HG02852 (cell line): Measurements from ENCODE around the gene PPP4R4.

ENCODE experiments used
- ATAC-seq: cut with Tn5 transposase; IDR thresholded peaks from one replicate; pipeline ENCODE4 v1.9.1; 2021; ENCODE audit warnings: mild to moderate bottlenecking, moderate library complexity; ENCODE audit not compliant: unreplicated experiment

Gene PPP4R4

GRCh38 chr14:94173885-94174603 lies at the start of gene PPP4R4:
Gene PPP4R4, plus strand, starts transcription at chr14:94174322. Its CDS starts 144 bp downstream, at chr14:94174466.
- peak; percentile 73 for ATAC-seq

DNA sequence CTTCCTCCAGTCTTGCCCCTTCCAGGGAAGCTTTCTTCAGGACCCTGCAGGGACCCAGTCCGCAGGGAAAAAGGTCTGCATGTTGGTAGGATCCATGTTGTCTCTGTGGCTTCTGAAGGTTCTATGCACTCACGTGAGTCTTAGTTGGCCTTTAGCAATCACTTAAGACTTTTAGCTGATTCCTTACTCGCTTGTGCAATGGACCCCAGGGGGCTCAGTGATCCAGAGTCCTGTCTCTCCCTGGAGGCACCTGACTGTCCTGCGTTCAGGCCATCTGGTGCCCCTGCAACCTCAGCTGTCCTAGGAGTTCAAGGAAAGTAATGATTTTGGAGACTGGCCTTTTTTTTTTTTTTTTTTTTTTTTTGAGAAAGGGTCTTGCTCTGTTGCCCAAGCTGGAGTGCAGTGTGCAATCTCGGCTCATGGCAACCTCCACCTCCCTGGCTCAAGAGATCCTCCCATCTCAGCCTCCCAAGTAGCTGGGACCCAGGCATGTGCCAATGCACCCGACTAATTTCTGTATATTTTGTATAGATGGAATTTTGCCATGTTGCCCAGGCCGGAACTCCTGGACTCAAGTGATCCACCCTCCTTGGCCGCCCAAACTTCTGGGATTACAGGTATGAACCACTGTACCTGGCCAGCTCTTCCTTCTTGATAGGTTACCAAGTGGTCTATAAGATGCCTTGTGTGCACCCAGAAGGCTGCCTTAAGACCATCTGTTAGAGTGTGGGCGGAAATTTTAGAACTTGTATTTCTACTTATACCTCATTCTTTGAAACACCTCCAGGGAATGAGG lies 49.3 kb upstream of the PPP4R4 start:
- ATAC-seq = no peak

DNA sequence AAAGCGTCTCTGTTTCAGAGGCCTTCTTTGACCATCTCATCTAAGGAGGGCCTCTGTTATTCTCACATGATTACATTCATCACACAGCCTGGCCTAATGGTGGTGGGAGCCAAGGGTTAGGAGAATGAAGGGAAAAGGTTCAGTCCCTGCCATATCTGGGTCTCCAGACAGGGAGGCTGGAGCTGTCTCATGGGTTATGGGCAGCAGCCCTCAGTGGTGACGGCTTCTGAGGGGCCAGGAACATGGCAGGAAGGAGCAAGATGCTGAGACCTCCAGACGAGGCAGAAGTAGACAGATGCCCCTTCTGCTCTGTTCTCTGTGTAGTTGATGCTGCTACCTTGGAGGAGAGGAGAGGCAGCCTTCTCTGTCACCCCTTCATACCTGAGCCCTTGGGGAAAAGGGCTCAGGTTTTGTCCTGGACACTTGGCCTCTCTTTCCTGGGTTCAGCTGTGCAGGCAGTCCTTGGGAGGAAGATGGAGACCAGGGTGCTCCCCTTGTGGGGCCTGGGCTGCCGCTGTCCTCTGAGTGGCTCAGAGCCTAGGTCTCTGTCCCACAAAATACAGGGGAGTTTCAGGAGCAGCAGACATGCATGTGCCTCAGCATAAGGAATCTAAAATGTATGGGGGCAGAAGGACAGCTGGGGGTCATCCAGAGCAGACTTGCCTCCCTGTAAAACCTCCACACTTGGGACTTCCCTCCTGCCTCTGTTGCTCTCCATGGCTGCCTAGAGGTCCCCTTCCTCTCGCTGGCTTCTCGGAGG lies 48.3 kb upstream of the PPP4R4 start:
- no peak for ATAC-seq

GRCh38 chr14:94126419-94126677 lies 47.8 kb upstream of the PPP4R4 start:
- ATAC-seq = no peak

DNA sequence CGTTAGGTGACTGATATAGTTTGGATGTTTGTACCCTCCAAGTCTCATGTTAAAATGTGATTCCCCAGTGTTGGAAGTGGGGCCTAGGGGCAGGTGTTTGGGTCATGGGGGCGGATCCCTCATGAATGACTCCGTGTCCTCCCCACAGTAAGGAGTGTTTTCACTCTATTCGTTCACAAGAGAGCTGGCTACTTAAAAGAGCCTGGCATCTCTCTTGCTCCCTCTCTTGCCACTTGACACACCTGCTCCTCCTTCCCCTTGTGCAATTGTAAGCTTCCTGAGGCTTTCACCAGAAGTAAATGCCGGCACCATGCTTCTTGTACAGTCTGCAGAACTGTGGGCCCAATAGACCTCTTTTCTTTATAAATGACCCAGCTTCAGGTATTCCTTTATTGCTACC lies 47.3 kb upstream of the PPP4R4 start:
- ATAC-seq = no peak

DNA sequence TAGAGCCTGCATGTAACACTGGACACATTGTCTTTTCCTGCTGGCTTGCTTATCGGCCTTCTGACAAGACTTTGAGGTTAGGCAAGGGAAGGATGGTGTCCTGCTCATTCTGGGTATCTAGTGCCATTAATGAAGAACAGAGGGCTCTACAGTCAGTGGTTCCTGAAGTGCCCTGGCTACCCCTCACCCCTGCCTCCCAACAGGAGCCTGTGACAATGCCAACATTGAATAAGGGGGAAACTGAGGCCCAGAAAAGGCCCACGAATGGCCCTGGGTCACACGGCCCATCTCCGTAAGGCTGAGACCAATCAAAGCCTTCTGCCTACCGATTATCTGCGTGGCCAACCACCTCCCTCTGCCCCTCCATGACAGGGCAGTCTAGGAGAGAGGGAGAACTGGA lies 46.8 kb upstream of the PPP4R4 start:
- ATAC-seq = no peak

GRCh38 chr14:94128216-94128839 lies 45.8 kb upstream of the PPP4R4 start:
- no peak for ATAC-seq

DNA sequence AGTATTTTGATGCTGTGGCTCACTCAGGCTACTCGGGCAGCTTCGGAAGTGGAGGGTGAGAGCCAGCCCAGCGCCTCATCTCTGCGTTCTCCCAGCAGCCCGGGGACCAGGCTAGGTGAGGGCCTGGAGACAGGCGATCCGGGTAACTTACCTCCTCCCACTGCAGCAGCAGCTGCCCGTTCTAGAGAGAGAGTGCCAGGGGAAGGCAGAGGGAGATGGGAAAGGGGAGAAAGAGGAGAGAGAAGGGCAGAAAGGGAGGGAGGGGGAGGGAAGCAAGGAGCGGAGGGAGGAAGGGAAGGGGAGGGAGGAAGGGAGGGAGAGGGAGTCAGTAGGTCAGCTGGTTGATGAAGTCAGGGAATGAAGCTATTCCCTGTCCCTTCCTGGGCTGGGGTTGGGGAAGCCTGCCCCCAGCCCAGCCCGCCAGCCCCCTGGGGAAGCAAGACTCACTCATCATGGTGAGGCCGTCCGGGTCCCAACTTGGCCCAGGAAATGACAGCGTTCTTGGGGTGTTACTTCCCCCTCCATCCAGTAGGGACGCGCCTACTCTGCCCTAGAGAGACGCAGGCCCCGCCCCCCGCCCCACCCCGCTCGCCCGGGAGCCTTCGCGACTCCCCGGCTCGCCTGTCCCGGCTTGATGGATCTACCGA lies 44.9 kb upstream of the PPP4R4 start, which contains the start of gene IFI27L2:
Gene IFI27L2 (minus strand): TSS at position 494 of the 647 bp plus-strand sequence. CDS start 40 bp downstream, at position 454.
- peak; percentile 92 for ATAC-seq

DNA sequence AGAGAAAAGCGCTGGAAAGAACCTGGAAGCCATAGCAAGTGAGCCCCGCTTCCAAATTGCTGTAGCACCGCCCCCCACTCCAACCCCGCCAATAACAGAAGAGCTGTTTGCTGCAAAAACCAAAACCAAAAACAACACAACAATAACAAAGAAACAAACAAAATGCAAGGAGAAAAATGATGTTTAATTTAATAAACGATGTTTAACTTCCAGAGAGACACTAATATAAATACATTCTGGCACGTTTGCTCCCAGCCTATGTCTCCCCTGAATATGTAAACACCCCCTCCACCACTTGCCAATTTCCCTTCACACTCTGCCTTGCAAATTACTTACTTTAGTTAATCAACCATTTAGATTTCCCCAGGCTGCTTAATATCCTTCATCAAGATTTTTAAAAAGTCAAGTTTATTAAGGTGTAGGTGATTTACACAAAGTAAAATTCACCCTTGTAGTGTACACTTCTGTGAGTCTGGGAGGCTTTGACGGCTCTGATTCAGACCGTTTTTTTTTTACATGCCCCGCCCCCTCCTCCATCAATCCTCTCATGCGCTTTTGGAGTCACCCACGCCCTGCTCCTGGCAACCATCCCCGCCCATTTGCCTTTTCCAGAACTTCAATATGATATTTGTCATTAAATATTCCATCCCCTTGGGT lies 44.2 kb upstream of the PPP4R4 start:
- ATAC-seq = no peak

DNA sequence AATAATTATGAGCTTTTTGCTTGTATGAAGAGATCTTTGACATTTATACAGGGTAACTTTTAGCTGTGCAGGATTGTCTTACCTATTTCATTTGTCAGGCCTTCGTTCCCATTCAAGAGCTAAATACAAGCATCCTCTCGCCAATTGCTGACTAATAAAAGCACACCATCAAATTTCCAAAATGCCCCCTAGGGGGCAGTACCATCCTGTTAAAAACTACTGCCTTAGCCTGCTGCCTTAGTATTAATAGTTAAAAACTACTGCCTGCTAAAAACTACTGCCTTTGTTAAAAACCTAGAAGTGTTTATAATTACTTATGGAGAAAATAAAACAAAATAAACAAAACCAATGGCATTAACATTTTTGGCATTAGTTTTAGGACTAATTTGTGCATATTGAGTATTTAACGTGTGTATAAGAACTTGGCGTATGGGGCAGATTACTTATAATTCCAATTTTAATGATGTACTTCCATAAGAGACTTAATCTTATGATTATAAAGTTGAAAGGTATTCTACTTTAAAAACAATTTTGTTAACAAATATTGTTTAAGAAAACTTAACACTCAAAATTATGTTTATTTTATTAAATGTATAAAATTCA lies 41.7 kb upstream of the PPP4R4 start:
- no peak for ATAC-seq

- no peak for ATAC-seq
Measured at GRCh38 chr14:94135476-94135875, 38.6 kb upstream of the PPP4R4 start.

DNA sequence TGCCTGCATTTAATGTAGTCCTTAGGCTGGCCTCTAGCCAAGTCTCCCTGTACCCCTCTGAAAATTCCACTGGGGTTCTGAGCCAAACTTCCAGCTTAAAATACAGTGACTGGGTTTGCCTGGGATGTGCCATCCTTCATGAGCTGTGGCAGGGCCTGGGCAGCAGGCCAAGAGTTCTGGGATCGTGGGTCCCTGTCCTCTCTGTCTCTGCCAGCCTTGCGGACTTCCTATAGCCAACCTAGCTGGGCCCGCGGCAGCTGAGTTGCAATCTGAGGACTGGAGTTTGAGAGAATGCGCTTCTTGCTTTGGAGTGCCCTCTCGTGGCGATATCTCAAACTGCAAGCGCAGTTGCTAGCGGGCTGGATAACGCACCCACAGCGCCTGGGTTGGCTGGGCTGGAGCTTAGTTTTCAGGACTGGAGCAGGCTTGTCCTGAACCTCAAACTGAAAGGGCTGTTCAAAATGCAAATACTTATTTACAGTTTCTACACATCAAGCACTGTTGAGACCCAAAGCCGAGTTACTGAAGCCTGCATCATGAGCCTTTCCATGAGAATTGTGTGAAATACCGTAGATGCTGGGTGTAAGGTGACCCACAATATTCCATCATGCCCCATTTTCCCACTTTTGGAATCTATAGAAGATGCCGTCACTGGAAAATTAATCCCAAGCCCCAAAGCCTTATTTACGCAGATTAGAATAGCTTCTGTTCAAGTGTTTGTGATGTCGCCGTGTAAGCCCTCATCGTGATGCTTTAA lies 37.4 kb upstream of the PPP4R4 start:
- ATAC-seq = no peak

- ATAC-seq = no peak
Measured at GRCh38 chr14:94138251-94138650, 35.9 kb upstream of the PPP4R4 start.

GRCh38 chr14:94139006-94139405 lies 35.1 kb upstream of the PPP4R4 start:
- no peak for ATAC-seq

DNA sequence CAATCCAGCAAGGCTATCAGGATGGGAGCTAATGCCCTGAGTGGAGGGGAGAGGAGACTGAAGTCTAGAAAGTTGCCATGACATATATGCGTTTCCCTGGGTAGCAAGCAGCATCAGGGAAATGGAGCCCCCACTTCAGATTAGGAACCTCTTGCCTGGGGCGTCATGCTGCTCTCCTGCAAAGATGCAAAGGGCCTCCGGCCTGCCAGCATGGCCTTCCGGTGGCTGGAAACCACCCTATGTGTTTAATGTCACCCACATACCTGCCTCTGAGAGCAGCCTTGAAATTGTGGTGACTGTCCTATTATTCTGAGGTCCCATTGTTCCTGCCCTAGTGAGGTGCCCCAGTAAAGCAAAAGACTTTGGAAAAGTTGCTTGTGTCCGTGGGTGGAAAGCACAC lies 34.7 kb upstream of the PPP4R4 start:
- ATAC-seq = no peak

- no peak for ATAC-seq
Measured at GRCh38 chr14:94142247-94142646, 31.9 kb upstream of the PPP4R4 start.

- ATAC-seq = no peak
Measured at GRCh38 chr14:94142836-94143235, 31.3 kb upstream of the PPP4R4 start.

DNA sequence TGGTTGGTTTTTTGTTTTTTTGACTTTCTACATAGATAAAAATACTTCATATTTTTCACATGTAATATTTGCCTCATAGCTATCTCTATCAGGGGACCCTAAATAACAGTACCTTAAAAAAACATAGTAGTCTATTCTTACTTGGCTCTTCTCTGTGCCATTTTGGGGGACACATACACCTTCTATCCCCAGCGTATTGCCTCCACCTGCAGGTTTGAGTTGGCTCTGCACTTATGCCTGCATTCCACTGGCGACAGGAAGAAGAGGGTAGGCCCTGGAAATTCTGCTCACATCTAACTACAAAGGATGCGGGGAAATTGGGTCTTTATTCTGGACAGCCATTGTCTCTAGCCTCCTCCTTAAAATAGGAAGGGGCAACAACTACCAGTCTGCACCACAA lies 30.9 kb upstream of the PPP4R4 start:
- no peak for ATAC-seq

DNA sequence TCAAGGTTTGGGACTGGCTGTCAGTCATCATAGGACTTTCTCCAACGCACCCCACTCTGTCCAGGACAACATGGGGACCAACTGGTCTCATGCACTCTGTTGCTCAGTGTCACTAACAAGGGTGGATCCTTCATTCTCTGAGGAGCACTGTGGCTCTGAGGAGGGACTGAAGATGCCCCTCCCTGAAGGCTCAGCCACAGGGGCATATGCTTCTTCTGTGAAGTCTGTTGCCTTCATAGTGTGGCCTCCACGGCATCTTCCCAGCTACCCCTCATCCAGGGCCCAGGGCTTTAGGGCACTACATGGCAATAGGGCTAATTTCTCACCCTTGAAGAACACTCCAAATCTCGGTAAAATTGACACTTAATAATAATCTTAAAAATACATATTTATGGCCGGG lies 30.4 kb upstream of the PPP4R4 start:
- ATAC-seq = no peak
